ENCODE results near the gene KIAA2012. TPM values are rescaled to one million over a fixed set of nuclear protein-coding genes. Genes with fewer than 3 reads are reported as not detected.
A peak's percentile ranks its signal among the peaks of the same experiment; 100 is the strongest.

The KIAA2012 gene
- total and polyA plus RNA-seq, 2 of the 8 experiments (the other 6 are each of a cell fraction or from before 2014, with no cell fraction given): not detected

DNA sequence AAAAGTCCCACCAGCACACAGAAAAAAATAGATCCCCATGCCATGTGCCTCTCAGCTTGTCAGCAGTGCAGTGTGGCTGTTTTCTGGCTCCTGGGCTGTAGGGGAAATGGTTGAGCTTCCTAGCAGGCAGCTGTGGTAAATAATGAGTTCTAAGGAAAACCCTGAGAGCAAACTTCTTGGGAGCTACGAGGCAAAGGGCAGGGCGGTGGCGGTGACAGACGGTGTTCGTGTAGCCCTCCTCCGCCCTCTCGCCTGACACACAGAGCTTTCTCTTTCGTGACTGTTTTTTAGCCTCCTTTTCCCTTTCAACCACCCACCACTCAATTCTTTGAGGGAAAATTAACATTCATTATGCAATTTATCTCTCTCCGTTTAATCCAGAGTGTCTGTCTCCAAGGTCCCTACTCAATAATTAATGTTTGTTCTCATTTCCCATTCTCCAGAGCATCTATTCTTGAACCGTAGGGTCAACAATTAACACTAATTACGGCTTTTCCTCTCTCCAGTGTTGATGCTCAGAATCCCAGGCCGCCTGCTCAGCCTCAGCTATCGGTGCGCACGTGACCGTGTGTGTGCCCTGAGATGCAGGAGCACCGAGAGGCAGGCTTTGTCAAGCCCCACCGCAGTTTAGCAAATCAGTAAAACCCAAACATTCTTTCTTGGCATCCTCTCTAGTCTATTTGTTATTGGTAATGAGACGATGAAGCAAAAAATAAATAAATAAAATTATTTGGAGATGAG, 50.1 kb downstream of the KIAA2012 start:
- no peak overlapping the region for H3K27ac ChIP-seq (ENCODE audit: low read depth, low read length)
- no peak overlapping the region for H4K8ac ChIP-seq (ENCODE audit: extremely low read depth, insufficient read depth, low read length)
- H3K23me2 ChIP-seq (ENCODE audit: low read depth, low read length): no peaks in the 10 kb centered on the region
- H2BK15ac ChIP-seq (ENCODE audit: low read length): no peak overlapping the region
- no peak overlapping the region for H2BK12ac ChIP-seq (ENCODE audit: low read depth, low read length)
- H3K23ac ChIP-seq (ENCODE audit: insufficient read length): no peak overlapping the region
- WGBS, 2 experiments (ENCODE audit: extremely low coverage in 1 of 2, insufficient coverage in 1 of 2, insufficient read length in 1 of 2, insufficient replicate concordance in 2 of 2, low coverage in 1 of 2, low lambda C conversion rate in 2 of 2, missing lambda C conversion rate in 1 of 2): 76% methylated on average over 19 of the region's 19 CpGs; no CpG with 5 or more reads in 1 of the 2 experiments
- H2BK5ac ChIP-seq (ENCODE audit: low read depth, low read length): no peak overlapping the region
- no peak overlapping the region for H3K9ac ChIP-seq (replicated peaks in 1 of 4; ENCODE audit: extremely low read depth in 1 of 4, low read depth in 3 of 4, low read length in 3 of 4)
- H3K9me3 ChIP-seq (ENCODE audit: insufficient read depth in 2 of 2, low read depth in 1 of 2, low read length in 1 of 2): no peaks in the 10 kb centered on the region
- H2BK120ac ChIP-seq (replicated peaks; ENCODE audit: low read depth, low read length): no peak overlapping the region
- no peak overlapping the region for H3K4me2 ChIP-seq (ENCODE audit: insufficient read depth in 1 of 2, low read depth in 2 of 2, low read length in 2 of 2)
- ChIA-PET CTCF (ENCODE audit: partially characterized antibody) (interaction anchor here (1.6 kb wide), 1 partner anchor 56 kb away, joined by 4 read pairs; no protein-coding TSS in a partner anchor), POLR2A (ENCODE audit: partially characterized antibody) (interaction anchor here (0.6 to 1.1 kb wide), 2 partner anchors 11 to 1008 kb away, joined by 3 read pairs; no protein-coding TSS in a partner anchor)
- H3K4me1 ChIP-seq (replicated peaks in 1 of 4; ENCODE audit: control insufficient read depth in 3 of 4, insufficient read depth in 4 of 4, low read length in 3 of 4): peaks cover 0 to 5% (median 1%) of the 10 kb centered on the region in 4 experiments; a peak in 2 of 7 replicates
- H3K56ac ChIP-seq (replicated peaks; ENCODE audit: insufficient read length, low read depth, low read length): no peak overlapping the region
- no peak overlapping the region for H3K4me3 ChIP-seq (ENCODE audit: extremely low read depth in 1 of 4, insufficient read depth in 2 of 4, low read depth in 3 of 4, low read length in 4 of 4)
- no peak for DNase-seq (ENCODE audit: low read depth in 1 of 2, low spot score in 2 of 2)
- no peak overlapping the region for H4K5ac ChIP-seq (ENCODE audit: insufficient read length, low read depth, low read length)
- no peak overlapping the region for H3K14ac ChIP-seq (ENCODE audit: insufficient read length)
- no peaks in the 10 kb centered on the region for H3K79me2 ChIP-seq (ENCODE audit: control insufficient read depth in 1 of 2, insufficient read depth in 2 of 2, low read length in 2 of 2)
- FAIRE-seq: no peak
- H4K20me1 ChIP-seq (replicated peaks in 1 of 2; ENCODE audit: control insufficient read depth in 1 of 2, insufficient read depth in 2 of 2, low read length in 2 of 2): no peaks in the 10 kb centered on the region
- no peak overlapping the region for H4K91ac ChIP-seq (replicated peaks; ENCODE audit: insufficient read length, low read length)
- H3K4ac ChIP-seq (replicated peaks; ENCODE audit: insufficient read length, low read depth, low read length): no peak overlapping the region
- H2AFZ ChIP-seq (ENCODE audit: low read length): peak overlapping the region; percentile 61; the same call in 1 of the 2 replicates
- H2AK5ac ChIP-seq (ENCODE audit: low read depth, low read length): no peak overlapping the region
- H3K36me3 ChIP-seq (ENCODE audit: control insufficient read depth in 2 of 4, insufficient read depth in 4 of 4, low read length in 3 of 4): no peaks in the 10 kb centered on the region
- H3K18ac ChIP-seq (ENCODE audit: extremely low read depth, low read length): no peak overlapping the region
- H2BK20ac ChIP-seq (ENCODE audit: low read length): no peak overlapping the region
- no peaks in the 10 kb centered on the region for H3K79me1 ChIP-seq (ENCODE audit: low read depth, low read length)
- H3K27me3 ChIP-seq (replicated peaks in 1 of 4; ENCODE audit: control insufficient read depth in 3 of 4, extremely low read depth in 1 of 4, insufficient read depth in 3 of 4, low read length in 3 of 4): peaks cover 0 to 2% (median 0%) of the 10 kb centered on the region in 4 experiments; a peak in 1 of 7 replicates
- TF ChIP-seq RNF2 (IDR thresholded peaks at IDR 0.05; ENCODE audit: borderline replicate concordance, low read depth, low read length, missing control alignments, poor library complexity, severe bottlenecking) (no peak), TAF1 (IDR thresholded peaks at IDR 0.05; ENCODE audit: low read depth, low read length) (no peak), SUZ12 (IDR thresholded peaks at IDR 0.05; ENCODE audit: low read length) (no peak), EZH2 (IDR thresholded peaks at IDR 0.05; ENCODE audit: low read depth, low read length, severe bottlenecking) (no peak), SIX5 (IDR thresholded peaks at IDR 0.05; ENCODE audit: low read depth, low read length) (no peak), SAP30 (IDR thresholded peaks at IDR 0.05; ENCODE audit: insufficient read depth, insufficient replicate concordance, low read length) (no peak), CBX8 (IDR thresholded peaks at IDR 0.05; ENCODE audit: borderline replicate concordance, low read depth, low read length) (no peak), HDAC6 (IDR thresholded peaks at IDR 0.05; ENCODE audit: low read depth, low read length) (no peak), TBP (IDR thresholded peaks at IDR 0.05; ENCODE audit: low read depth, low read length) (no peak), ATF2 (IDR thresholded peaks at IDR 0.05; ENCODE audit: low read length) (no peak)

All from H1 (cell line).